HG02678 (cell line): Measurements from ENCODE around the gene GPR180.
"Not testable (repeated sequence)": the region's sequence is repeated elsewhere in the genome, so short reads cannot be mapped to it uniquely, and the experiment has no call there.

Source experiments
- ATAC-seq: cut with Tn5 transposase; IDR thresholded peaks from one replicate; pipeline ENCODE4 v1.9.1; 2021; ENCODE audit warnings: mild to moderate bottlenecking, moderate library complexity; ENCODE audit not compliant: unreplicated experiment

Gene GPR180

DNA sequence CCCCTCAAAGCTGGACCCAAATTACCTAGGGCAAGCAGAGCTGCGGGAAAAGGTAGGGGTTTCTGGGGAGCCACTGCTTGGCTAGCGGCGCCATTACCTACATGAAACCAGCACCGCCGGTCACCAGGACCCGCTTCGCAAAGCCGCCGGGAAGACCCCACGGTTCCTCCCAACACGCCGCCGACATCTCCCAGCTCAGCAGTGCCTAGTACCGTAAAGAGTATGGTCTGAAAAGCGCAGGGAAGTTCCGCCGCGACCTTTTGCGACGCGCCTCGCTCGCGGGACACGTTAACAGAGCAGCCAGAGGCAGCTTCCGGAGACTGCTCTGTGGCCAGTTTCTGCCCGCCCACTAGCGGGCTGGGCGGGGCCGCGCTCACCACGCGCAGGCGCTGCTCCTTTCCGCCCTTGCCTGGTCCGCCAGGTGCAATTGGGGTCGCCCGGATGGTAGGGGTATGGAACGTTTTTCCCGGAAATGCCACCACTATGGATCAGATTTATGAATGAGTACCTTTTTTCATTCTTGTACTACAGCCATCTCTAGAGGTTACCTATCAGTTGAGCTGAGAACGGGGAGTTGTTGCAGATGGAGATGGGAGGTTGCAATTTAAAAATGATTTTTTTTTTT is 5.6 kb upstream of the GPR180 start, which contains the start of gene TGDS:
Gene TGDS (minus strand): TSS at position 203 of the 625 bp plus-strand sequence. CDS start 16 bp downstream, at position 187.
- peak; percentile 96 for ATAC-seq

- ATAC-seq, result no peak
Observed at GRCh38 chr13:94596575-94596971, 5.1 kb upstream of the GPR180 start.

DNA sequence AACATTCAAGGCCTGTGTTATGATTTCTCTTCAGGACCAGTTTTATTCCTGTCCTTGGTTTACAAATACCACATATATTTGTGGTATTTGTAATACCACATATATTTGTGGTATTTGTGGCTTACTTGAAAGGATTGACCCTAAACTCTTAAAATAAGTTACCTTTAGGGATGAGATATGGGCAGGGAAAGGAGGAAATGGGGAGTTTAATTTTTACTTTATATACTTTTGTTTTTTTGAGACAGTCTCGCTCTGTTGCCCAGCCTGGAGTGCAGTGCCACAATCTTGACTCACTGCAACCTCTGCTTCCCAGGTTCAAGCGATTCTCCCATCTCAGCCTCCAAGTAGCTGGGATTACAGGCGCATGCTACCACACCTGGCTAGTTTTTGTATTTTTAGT is 3.4 kb upstream of the GPR180 start:
- ATAC-seq, result no peak

GRCh38 chr13:94599877-94600276 is 1.8 kb upstream of the GPR180 start:
- ATAC-seq, result no peak

DNA sequence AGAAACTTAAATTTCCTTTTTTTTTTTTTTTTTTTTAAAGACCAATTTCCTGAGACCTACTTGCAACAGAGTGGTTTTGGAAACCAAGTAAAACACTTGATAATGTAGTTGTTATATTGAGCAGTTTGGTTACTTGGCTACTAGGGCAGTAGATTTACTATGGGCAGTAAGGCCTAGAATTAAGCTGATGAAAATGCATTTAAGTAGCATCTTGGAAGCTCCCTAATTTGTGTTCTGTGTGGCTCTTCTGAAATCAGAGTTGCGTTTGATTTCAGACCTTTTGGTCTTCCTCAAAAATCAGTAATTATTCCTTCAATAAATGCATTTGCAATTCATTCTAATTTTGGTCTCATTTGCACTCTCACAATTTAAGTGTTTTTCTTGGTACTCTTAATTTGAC is 810 bp downstream of the GPR180 start:
- ATAC-seq, result no peak

- ATAC-seq, result no peak
Observed at GRCh38 chr13:94607056-94607455, 5.4 kb downstream of the GPR180 start.

DNA sequence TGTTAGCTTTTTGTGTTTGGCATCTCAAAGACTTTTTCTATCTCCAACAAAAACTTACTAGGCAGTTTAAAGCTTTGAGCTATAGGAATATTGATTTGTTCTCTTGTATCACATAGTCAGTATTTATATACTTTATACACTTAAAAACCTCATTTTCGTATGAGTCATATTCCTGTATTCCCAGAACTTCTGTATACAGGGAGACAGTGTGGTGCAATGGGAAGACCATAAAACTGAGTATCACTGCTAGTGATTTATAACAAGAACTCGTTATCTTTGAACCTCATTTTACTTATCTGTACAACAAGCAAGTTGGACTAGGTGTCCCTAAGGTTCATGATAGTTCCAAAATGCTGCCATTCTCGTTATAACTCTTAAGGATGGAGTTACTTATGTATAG is 6.3 kb downstream of the GPR180 start:
- ATAC-seq, result no peak

- ATAC-seq, result no peak
Observed at GRCh38 chr13:94608586-94608985, 6.9 kb downstream of the GPR180 start.

DNA sequence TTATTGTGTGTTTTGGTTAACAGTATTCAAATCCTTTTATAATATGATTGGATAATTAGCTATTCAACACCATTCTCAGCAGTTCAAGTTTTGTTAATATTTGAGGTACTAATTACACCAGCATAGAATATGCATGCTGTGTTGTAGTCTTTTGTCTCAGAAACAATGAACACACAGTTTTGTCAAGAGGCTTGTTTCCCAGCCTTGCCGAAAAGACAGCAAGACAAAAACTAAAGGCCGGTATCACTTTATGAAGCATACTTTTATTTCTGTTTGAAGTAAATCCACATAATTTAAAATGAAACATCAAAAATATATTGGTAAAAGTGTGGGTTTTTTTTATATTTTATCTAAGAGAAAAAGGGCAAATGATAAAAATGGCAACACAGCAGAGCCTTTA is 7.5 kb downstream of the GPR180 start:
- ATAC-seq, result no peak

DNA sequence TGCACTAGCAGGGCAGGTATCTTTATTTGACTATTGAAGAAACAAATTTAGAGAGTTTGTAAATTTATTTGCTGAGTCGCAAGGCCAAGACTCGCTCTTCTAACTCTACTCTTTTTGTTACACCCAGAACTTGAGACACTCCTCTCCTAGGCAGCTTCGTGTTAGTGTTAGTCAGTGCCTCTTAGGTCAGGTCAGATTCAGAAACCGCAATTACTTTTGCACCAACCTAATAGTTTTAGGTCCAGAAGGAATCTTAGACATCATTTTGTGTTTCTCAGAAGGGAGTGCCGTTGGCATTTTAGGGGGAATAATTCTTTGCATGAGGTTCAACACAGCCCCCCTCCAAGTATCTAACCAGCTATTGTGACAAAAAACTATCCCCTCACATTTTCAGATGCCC is 8.8 kb downstream of the GPR180 start:
- no peak for ATAC-seq

GRCh38 chr13:94612050-94612449 is 10.4 kb downstream of the GPR180 start:
- no peak for ATAC-seq

DNA sequence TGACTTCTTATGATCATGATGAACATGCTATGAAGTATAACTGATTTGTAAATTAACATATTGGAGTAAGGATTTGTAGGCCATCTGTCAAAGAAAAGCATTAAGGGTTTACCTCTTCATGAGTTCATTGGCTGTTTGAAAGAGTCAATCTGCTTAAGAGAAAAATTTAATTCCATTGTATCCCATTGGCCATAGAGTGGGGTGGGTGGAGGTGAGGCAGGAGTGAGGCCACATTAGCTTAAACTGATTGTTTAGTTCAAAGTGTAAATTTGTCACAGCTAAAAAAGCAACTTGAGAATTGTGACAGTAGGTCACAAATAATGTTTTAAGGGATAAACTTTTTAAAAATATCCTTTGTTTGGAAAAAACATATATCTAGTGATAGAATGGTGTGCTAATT is 11.4 kb downstream of the GPR180 start:
- no peak for ATAC-seq

DNA sequence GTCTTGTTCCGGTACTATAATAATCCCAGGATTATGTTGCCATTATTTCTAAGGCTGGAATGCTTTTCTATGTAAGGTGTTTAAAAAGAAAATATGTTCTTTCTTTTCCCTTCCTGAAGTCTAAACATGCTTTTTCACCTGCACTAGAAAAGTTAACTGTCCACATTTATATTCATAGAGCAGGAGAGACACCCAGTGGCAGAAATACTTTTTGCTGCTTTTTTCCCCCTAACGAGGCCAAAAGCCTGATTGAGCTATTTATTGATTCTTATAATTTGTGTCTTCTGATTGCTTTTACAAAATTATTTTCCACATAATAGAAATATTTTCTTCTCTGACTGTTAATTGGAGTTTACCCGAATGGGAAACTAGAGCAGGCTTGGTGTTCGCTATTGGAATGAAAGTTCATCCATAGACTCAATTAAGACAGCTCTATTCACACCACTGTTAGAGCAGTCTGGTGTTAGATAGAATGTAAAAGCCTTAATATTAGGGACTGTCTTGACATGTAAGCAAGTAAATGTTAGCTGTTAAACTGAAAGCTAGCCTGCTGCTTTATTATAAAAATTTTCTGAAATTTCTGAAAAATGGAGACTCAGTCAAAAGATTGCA is 15.8 kb downstream of the GPR180 start:
- ATAC-seq, result no peak

- ATAC-seq, result peak; percentile 65
Observed at GRCh38 chr13:94620286-94620896, 18.7 kb downstream of the GPR180 start.

DNA sequence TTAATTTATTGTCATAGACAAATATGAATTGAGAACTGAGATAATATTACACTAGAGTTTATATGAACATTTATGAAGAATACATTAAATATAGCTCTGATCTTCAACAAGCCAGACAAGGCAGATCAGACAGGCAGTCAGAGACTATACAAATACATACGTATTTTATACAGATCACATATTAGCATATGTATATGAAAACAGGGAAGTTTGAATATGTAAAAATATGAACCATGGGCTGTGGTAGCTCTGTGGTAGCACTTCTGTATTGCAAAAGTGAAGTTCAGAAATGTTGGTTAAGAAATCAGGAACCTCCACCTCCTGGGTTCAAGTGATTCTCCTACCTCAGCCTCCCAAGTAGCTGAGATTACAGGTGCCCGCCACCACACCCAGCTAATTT is 20.7 kb downstream of the GPR180 start:
- no peak for ATAC-seq

- no peak for ATAC-seq
Observed at GRCh38 chr13:94623316-94623715, 21.7 kb downstream of the GPR180 start.

DNA sequence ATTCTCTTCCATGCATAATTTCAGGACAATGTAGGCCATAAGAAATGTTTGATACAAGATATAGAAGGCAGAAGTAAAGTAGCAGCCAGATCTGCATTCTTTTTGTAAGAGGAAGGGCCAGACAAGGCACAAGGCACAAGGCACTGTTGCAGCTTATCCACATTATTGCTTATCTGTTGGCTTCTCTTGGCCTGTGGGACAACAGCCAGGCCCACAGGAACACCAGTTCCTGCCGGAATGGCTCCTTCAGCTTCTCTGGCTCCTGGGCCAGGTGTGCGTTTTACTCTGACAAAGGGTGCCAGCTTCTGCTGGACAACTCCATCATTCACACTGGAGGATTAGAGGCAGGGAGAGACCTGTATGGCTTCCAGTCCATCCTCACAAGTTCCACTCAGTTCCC is 29.2 kb downstream of the GPR180 start:
- ATAC-seq, result no peak

- no peak for ATAC-seq
Observed at GRCh38 chr13:94632226-94632980, 30.7 kb downstream of the GPR180 start.

DNA sequence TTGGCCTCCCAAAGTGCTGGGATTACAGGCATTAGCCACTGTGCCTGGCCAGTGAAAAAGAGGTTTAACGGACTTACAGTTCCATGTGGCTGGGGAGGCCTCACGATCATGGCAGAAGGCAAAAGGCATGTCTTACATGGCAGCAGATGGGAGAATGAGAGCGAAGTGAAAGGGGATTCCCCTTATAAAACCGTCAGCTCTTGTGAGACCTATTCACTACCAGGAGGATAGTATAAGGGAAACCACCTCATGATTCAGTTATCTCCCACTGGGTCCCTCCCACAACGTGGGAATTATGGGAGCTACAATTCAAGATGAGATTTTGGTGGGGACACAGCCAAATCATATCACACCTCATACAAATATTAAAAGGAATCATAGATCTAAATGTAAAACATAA is 34.4 kb downstream of the GPR180 start:
- ATAC-seq, result not testable (repeated sequence)

DNA sequence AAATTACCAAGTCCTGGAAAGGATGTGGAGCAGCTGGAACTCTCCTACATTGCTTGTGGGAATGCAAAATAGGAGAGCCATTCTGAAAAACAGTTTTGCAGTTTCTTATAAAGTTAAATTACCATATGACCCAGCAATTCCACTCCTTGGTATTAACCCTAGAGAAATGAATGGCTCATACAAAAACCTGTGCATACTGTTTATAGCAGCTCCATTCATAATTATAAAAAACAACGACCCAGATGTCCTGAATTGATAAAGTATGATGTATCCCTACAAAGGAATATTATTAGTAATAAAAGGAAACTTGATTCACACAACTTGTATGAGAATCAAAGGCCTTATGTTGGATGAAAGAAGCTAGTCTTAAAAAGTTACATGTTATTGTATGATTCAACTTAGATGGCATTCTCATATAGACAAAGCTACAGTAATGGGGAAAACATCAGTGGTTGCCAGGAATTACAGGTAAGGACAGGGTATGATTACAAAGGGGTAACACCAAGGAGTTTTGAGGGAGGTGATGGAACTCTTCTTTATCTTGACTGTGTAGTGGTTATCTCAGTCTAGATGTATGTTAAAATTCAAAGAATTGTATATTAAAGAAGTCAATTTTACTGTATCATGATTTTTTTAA is 35.4 kb downstream of the GPR180 start:
- ATAC-seq, result no peak

- ATAC-seq, result not testable (repeated sequence)
Observed at GRCh38 chr13:94637677-94638076, 36.0 kb downstream of the GPR180 start.
